Measurements from ENCODE around the gene PLD6.

DNA sequence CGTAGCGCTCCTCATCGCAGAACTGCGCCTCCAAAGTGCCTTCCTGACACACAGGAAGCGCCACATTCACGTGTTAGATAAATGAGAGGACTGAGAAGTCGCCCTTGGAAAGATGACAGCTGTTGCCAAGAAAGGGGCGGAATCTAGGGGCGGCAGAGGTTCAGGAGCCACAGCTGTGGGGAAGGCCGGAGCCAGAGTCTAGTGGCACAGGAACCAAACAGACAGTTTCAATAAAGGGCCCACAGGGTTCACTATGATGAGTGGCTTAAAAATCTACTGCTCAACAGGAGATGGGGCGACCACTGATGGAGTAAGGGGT lies 26.1 kb upstream of the PLD6 start:
- TF ChIP-seq, protein P1, sequence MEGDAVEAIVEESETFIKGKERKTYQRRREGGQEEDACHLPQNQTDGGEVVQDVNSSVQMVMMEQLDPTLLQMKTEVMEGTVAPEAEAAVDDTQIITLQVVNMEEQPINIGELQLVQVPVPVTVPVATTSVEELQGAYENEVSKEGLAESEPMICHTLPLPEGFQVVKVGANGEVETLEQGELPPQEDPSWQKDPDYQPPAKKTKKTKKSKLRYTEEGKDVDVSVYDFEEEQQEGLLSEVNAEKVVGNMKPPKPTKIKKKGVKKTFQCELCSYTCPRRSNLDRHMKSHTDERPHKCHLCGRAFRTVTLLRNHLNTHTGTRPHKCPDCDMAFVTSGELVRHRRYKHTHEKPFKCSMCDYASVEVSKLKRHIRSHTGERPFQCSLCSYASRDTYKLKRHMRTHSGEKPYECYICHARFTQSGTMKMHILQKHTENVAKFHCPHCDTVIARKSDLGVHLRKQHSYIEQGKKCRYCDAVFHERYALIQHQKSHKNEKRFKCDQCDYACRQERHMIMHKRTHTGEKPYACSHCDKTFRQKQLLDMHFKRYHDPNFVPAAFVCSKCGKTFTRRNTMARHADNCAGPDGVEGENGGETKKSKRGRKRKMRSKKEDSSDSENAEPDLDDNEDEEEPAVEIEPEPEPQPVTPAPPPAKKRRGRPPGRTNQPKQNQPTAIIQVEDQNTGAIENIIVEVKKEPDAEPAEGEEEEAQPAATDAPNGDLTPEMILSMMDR (IDR thresholded peaks at IDR 0.05; ENCODE audit: poor library complexity) = no peak
- TF ChIP-seq EZH2 (IDR thresholded peaks at IDR 0.05; ENCODE audit: borderline replicate concordance) = no peak
